Tibial artery (tissue), 4 donors: ENCODE results near the gene RPL18.
"Not testable (repeated sequence)": the region's sequence is repeated elsewhere in the genome, so short reads cannot be mapped to it uniquely, and the experiment has no call there.

Experiments used
- DNase-seq, 2 donors: peaks; one replicate each; pipeline ENCODE4 v3.0.0-alpha.2; 2019
- H3K27ac ChIP-seq, 2 donors: fragments of 200-600 bp; sonication (generic) in 1 of 2; 1 replicate in 1 of 2; 2 replicates in 1 of 2; pipeline ENCODE4 v1.5.1; 2018 to 2019; ENCODE audit warnings: mild to moderate bottlenecking in 1 of 2
- H3K27me3 ChIP-seq, 2 donors: fragments of 200-600 bp; sonication (generic) in 1 of 2; one replicate each; pipeline versions ENCODE4 v1.5.1 to v1.6.0; 2016 to 2019
- H3K36me3 ChIP-seq, 3 donors: fragments of 200-600 bp; sonication (generic) in 2 of 3; one replicate each; pipeline ENCODE4 v1.5.1; 2016 to 2019; ENCODE audit warnings: mild to moderate bottlenecking in 2 of 3
- H3K4me1 ChIP-seq, 4 donors: fragments of 200-600 bp; sonication (generic) in 2 of 4; 1 replicate in 3 of 4; 2 replicates in 1 of 4; pipeline ENCODE4 v1.5.1; 2016 to 2019
- H3K4me3 ChIP-seq, 2 donors: fragments of 200-600 bp; sonication (generic) in 1 of 2; 1 replicate in 1 of 2; 2 replicates in 1 of 2; pipeline ENCODE4 v1.5.1; 2018 to 2019; ENCODE audit warnings: mild to moderate bottlenecking in 2 of 2
- H3K9me3 ChIP-seq, 3 donors: fragments of 200-600 bp; sonication (generic) in 1 of 3; one replicate each; pipeline ENCODE4 v1.5.1; 2016 to 2019
- CTCF ChIP-seq, 2 experiments: fragments of 200-600 bp in 1 of 2; fragments of 450-650 bp in 1 of 2; IDR thresholded peaks; one replicate each; pipeline ENCODE4 v1.5.1; 2017 to 2019; ENCODE audit warnings: antibody characterized with exemption in 2 of 2, mild to moderate bottlenecking in 1 of 2, moderate library complexity in 1 of 2
- intact Hi-C: fragments of 100-400 bp; cut with DNase I; formaldehyde crosslinking; loops from one replicate; pipeline ENCODE4 v1.15.0; 2023; ENCODE audit warnings: low total_unique reads

RPL18 gene

DNA sequence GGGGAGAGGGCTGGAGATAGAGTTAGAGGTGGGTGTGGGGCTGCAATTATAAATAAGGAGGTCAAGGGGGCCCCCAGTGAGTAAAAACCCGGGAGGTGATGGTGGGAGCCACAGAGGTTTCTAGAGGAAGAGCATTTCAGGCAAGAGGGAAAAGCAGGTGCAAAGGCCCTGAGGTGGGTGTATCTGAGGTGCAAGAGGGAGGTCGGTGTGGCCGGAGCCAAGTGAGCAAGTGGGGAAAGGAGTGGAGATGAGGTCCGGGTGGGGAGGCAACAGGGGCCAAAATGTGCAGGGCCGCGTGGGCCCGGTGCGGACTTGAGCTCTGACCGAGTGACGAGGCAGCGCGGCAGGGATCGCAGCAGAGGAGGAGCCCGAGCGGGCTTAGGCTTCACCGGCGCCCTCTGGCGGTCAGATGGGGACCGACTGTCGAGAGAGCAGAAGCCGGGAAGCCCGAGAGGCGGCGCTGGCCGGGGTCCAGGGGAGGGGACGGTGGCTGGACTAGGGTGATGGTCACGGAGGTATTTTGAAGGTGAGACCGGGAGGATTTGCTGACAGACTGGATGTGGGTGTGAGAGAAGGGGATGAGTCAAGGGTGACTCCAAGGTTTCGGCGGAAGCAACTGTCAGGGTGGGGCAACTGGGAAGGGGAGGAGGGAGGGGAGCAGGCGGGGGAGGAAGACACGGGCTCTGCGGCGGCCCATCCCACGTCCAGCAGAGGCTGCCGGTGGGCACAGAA lies 30.1 kb downstream of the RPL18 start:
- Histone ChIP-seq H3K27ac (no peak overlapping the region), H3K4me1 (peaks cover 0 to 11% (median 4%) of the 10 kb centered on the region in 4 donors), H3K9me3 (no peaks in the 10 kb centered on the region), H3K27me3 (peaks cover 0 to 35% of the 10 kb centered on the region in 2 donors), H3K4me3 (peak overlapping the region; percentile 27 to 33), H3K36me3 (no peaks in the 10 kb centered on the region)
- intact Hi-C loops: no loop called here
- peak; percentile 79 to 87 for TF ChIP-seq CTCF (IDR thresholded peaks at IDR 0.05)
- peak; percentile 81 to 89 for DNase-seq

DNA sequence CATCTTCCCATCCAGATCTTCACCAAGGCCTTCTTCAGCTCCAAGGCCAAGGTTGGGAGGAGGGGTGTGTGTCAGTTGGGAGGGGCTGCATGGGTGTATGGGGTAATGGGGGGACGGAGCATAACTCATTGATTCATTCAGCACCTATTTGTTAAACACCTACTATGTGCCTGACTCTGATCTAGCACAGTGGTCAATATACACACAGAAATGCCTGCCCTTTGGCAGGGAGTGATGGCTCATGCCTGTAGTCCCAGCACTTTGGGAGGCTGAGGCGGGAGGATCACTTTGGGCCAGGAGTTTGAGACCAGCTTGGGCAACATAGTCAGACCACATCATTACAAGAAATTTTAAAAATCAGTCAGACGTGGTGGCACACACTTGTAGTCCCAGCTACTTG lies 31.6 kb downstream of the RPL18 start:
- intact Hi-C loops: no loop called here
- H3K4me3 ChIP-seq: no peak overlapping the region
- TF ChIP-seq CTCF (IDR thresholded peaks at IDR 0.05): no peak
- DNase-seq: no peak
- no peak overlapping the region for H3K27ac ChIP-seq
- no peaks in the 10 kb centered on the region for H3K36me3 ChIP-seq
- H3K27me3 ChIP-seq: peaks cover 0 to 35% of the 10 kb centered on the region in 2 donors
- H3K4me1 ChIP-seq: peaks cover 0 to 11% (median 4%) of the 10 kb centered on the region in 4 donors
- H3K9me3 ChIP-seq: no peaks in the 10 kb centered on the region

DNA sequence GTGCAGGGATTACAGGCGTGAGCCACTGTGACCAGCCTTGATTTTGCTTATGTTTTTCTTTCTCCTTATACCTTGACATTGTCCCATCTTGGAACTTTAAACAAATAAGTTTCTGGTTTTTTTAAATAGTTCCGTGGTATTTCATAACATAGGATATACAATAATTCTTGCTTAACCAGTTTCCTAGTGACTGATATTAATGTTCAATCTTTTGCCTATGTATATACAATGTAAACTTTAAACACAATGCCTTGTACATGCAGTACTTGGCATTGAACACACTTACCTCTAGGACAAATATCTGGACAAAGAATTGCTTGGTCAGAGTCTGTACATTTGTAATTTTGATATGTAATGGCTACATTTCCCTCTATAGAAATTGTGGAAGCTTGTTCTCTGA lies 36.8 kb downstream of the RPL18 start:
- DNase-seq: no peak
- Histone ChIP-seq H3K4me3 (no peak overlapping the region), H3K27ac (no peak overlapping the region), H3K27me3 (peaks cover 0 to 26% of the 10 kb centered on the region in 2 donors), H3K4me1 (peaks cover 0 to 4% (median 0%) of the 10 kb centered on the region in 4 donors), H3K9me3 (no peaks in the 10 kb centered on the region), H3K36me3 (no peaks in the 10 kb centered on the region)
- no peak for TF ChIP-seq CTCF (IDR thresholded peaks at IDR 0.05)
- intact Hi-C loops: loop anchor here (5.0 kb wide), 1 partner anchor 90 kb away; no protein-coding TSS in a partner anchor

DNA sequence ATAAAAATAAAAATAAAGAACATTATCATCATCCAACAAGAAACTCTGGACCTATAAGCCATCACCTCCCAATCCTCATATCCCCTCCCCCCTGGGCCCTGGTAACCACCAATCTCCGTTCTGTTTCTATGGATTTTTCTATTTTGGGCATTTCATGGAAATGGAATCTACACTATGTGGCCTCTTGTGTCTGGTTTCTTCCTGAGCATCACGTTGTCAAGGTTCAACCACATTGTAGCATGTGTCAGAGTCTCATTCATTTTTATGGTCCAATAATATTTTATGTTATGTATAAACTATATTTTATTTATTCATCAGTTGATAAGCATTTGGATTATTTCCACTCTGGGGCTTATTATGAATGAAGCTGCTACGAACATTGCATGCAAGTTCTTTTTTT lies 40.1 kb downstream of the RPL18 start:
- Histone ChIP-seq H3K4me3 (no peak overlapping the region), H3K27ac (no peak overlapping the region), H3K4me1 (peaks cover 0 to under 1% (median 0%) of the 10 kb centered on the region in 4 donors), H3K36me3 (no peaks in the 10 kb centered on the region), H3K27me3 (peaks cover 0 to 11% of the 10 kb centered on the region in 2 donors), H3K9me3 (no peaks in the 10 kb centered on the region)
- no peak for TF ChIP-seq CTCF (IDR thresholded peaks at IDR 0.05)
- intact Hi-C loops: no loop called here
- no peak for DNase-seq

- H3K4me1 ChIP-seq, H3K27ac ChIP-seq, H3K9me3 ChIP-seq, H3K36me3 ChIP-seq, DNase-seq, intact Hi-C loops, H3K4me3 ChIP-seq: not testable (repeated sequence)
- peaks cover 0 to 11% of the 10 kb centered on the region in 2 donors for H3K27me3 ChIP-seq
Measured at GRCh38 chr19:48577908-48578307, 41.1 kb downstream of the RPL18 start.

DNA sequence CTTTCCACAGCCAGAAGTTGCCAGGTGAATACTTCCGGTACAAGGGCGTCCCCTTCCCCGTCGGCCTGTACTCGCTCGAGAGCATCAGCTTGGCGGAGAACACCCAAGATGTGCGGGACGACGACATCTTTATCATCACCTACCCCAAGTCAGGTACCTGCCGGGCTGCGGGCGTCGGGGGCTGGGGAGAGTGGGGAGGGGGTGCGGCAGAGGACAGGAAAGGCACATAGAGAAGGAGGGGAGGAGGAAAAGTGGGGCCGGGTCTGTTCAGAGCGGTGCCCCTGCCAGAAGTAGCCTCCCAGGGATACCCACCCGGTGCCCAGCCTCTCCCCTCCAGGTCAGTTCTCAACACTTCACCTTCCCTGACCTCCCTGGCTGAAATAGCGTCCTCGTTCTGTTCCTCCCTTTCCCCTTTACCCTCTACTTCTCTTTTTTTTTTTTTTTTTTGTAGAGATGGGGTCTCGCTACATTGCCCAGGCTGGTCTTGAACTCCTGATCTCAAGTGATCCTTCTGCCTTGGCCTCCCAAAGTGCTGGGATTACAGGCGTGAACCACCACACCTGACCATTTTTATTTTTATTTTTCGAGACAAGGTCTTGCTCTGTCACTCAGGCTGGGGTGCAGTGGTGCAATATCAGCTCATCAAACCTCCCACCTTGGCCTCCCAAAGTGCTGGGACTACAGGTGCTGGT lies 42.9 kb downstream of the RPL18 start:
- intact Hi-C loops: no loop called here
- no peaks in the 10 kb centered on the region for H3K4me1 ChIP-seq
- H3K27me3 ChIP-seq: peaks cover 0 to 4% of the 10 kb centered on the region in 2 donors
- TF ChIP-seq CTCF (IDR thresholded peaks at IDR 0.05): no peak
- no peak for DNase-seq
- no peak overlapping the region for H3K27ac ChIP-seq
- no peaks in the 10 kb centered on the region for H3K36me3 ChIP-seq
- no peak overlapping the region for H3K4me3 ChIP-seq
- no peaks in the 10 kb centered on the region for H3K9me3 ChIP-seq
